NCI-H146 (cell line): ENCODE results near the gene SLC35A5.

Experiments used
- DNase-seq: peaks from one replicate; lab custom pipeline; 2025; lab: John Stamatoyannopoulos, UW

The SLC35A5 gene

DNA sequence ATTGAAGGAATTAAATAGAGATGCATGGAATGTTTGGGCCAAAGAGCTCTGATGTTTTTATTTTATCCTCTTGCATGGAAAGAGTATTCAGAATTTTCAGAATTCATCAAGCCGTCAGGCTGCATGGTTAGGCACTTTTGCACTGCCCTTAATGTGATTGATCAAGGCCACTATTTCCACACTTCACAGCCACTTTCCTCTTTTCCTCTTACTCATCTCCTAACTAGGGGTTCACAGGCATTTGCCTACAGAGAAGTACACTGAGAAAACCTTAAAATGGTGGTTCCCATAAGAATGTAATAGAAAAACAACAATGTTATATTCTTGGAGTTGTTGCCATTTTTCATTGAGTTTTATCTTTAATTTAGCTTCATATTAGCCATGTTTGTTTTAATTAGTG, 10.9 kb downstream of the SLC35A5 start:
- no peak for DNase-seq

DNA sequence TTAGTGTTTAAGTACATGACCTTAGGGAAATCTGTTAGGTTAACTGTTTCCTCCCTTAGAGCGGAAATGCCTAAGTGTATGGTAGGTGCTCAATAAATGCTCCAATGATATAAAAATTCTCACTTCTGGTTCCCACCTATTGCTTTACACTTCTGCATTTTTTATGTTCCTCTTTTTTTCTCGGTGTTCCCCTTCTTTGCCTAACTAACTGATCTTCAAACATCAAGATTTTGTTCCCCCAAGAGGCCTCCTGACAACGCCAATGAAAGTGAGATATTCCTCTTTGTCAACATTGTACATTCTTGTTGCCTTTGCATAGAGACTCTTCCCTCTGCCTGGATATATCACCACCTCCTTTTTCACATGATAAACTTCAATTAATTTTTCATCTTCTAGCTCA, 17.4 kb downstream of the SLC35A5 start:
- DNase-seq, result no peak

DNA sequence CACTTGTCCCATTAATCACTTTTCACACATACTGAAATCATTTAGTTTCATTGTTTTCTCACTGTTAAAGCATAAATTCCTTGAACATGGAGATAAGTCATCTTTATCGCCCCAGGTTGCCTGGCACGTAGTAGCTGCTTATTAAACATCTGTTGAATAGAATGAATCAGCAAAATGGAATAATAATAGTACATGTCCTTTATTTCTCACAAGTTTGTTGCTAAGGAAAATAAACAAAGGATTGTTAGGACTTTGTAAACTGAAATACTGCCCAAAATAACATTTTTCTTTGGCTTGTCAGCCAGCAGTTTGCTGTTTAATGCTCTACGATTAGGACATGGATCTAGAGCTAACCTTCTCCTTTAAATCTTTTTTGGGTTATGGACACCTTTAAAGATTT, 17.9 kb downstream of the SLC35A5 start:
- no peak for DNase-seq

DNA sequence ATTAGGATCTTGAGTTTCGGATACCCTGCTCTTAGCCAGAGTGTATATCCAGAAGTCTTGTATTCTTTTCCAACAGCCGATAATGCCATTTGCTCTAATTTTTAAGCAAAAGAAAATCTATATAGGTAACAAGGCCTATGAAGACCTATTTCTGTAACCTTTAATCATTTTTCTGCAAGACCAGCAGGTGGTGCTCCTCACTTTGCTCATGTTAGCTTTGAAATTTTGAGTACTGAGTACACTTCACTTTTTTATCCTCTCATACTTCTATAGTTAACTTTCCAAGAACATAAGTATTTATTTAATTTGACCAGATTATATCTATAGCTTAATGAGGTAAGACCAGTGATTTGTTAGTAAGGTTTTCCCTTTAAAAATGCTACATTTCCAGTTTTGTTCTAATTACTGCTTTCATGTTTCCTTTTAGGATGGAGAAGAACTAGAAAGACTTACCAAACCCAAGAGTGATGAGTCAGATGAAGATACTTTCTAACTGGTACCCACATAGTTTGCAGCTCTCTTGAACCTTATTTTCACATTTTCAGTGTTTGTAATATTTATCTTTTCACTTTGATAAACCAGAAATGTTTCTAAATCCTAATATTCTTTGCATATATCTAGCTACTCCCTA, 20.5 kb downstream of the SLC35A5 start:
- peak; percentile 60 for DNase-seq

DNA sequence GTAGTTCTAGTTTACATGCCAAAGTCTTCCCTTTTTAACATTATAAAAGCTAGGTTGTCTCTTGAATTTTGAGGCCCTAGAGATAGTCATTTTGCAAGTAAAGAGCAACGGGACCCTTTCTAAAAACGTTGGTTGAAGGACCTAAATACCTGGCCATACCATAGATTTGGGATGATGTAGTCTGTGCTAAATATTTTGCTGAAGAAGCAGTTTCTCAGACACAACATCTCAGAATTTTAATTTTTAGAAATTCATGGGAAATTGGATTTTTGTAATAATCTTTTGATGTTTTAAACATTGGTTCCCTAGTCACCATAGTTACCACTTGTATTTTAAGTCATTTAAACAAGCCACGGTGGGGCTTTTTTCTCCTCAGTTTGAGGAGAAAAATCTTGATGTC, 21.3 kb downstream of the SLC35A5 start:
- no peak for DNase-seq

DNA sequence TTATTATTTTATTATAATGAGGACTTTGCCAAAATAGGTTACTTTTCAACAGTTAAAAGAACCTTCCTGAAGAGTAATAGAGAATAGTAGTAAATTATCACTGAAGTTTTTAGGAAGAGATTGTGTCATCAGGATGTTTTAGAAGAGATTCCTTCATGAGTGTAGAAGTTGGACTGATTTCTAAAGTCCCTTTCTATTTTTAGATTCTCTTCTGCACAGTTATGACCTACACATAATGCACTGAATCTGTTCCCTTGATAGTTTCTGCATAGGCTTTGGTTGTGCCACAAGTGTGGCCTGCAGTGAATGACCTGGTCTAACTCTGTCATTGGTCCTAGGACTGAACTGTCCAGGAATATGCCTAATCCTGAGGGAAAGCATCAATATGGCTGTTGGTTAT, 23.9 kb downstream of the SLC35A5 start:
- DNase-seq, result no peak

DNA sequence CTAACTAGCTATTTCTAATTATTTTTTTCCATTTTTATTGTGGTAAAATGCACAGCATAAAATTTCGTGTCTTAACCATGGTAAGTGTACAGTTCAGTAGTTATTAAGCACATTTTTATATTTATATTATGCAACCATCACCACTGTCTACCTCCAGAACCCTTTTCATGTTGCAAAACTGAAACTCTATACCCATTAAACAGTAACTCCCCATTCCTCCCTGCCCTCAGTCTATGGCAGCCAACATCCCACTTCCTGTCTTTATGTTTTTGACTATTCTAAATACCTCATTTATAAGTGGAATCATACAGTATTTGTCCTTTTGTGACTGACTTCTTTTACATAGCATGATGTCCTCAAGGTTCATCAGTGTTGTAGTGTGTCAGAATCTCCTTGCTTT, 25.5 kb downstream of the SLC35A5 start:
- DNase-seq, result no peak

DNA sequence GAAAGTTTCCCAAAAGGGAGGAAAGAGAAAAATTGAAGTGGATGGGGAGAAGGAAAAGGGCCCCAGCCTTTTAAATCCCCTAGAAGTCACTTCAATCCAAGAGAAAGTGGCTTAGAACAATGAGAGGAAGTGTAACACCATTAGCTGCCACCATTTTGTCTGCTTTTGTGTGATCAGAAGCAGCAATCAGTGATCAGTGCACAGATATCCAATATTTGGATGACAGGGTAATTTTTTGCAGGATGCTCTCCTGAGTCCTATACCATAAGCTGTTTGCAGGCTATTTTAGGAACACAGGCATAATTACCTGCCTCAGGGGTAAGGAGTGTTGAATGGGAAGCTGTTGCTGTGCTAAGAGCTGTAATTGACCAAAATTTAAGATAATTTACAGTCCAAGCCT, 31.4 kb downstream of the SLC35A5 start:
- no peak for DNase-seq

DNA sequence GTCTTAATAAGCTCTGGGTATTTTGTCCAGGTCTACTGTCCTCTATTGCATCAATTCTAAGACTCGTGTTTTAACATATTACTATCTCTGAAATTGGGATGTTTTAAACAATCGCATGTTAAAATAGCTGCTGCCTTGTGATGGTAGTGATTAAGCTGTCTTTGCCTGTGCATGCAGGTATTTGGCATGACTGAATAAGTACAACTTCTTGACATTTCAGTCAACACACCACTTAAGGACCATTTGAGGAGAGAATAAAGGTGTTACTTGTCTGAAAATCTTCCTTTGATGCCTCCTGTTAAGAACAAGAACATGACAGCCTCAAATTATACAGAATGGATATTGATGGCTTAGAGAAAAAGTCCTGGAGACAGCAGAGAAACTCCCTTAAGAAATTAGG, 33.0 kb downstream of the SLC35A5 start:
- no peak for DNase-seq

DNA sequence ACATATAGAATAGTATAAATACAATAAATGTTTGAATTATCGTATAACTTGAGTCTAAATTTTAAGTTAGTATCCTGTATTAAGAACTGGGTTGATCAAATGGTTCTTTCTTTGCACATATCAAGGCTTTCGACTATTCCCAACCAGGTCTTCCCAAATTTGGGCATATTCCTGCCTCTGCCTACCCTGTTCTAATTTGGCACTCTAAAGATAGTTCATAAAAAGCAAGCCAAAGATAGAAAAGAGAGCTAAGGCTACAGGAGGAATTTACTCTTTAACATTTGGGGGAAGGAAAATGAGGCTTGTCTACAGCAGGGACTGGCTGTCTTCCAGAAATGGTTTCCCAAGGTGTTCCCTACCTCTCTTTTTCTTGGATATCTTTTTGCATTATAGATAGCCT, 36.1 kb downstream of the SLC35A5 start:
- no peak for DNase-seq

DNA sequence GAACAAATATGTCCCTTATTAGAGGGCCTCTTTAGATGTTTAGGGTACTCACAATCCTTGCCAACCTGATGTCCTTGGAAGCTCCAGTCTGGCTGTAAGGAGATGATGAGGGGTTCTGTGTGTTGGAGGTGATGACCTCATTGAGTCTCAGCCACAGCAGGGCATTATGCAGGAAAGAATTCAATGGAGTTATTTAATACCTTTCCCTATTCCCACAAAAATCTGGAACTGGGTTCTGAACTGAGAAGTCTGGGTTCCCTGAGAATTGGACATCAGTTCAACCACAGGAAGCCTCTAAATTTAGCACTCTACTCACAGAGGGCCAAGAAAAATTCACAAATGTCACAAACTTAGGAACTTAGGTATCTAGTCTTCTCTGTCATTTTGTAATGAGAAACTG, 36.9 kb downstream of the SLC35A5 start:
- DNase-seq, result no peak

DNA sequence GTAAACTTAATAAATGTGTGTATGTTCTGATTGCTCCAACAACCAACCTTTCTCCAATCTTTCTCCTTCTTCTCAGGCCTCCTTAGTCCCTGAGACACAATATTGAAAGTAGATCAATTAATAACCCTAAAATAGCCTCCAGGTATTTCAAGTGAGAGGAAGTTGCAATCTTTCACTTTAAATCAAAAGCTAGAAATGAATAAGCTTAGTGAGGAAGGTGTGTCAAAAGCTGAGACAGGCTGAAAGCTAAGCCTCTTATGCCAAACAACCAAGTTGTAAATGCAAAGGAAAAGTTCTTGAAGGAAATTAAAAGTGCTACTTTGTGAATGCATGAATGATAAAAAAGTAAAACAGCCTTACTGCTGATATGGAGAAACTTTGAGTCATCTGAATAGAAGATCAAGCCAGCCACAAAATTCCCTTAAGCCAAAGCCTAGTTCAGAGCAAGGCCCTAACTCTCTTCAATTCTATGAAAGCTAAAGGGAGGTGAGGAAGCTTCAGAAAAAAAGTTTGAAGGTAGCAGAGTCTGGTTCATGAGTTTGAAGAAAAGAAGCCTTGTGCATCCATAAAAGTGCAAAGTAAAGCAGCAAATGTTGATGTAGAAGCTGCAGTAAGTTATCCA, 40.5 kb downstream of the SLC35A5 start:
- DNase-seq, result no peak

DNA sequence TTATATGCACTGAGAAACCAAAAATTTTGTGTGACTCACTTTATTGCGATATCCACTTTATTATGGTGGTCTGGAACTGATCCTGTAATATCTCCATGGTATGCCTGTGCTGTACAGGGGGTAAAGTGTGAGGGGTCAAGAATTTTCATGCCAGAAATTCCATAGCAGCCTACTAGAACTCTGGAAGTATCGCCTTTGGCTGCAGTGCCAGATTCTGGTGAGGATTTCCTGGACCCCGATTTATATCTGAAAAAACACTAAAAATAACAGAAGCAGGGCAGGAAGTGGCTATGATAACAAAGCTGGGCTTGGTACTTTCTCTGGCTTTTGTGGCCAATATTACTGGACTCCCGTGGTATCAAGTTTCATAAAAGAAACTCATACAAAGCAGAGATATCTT, 42.7 kb downstream of the SLC35A5 start:
- peak; percentile 41 for DNase-seq

DNA sequence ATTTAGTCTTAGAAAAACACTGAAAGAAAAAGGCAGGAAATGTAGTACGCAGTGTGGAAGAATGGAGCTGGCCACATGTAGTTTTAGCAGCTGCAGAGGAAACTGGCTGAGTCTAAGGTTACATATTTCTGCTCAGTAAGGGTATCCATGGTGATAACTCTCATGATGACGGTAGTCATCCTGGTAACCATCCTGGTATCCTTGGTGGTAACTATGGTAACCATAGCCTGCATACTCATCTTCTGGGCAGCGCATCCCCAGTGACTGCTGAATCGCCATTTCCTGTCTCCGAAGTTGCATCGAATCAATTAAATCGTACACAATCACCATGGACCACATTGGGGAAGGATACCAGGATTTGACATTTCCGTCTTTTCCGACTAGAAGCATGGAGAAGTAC, 43.4 kb downstream of the SLC35A5 start:
- peak; percentile 98 for DNase-seq

DNA sequence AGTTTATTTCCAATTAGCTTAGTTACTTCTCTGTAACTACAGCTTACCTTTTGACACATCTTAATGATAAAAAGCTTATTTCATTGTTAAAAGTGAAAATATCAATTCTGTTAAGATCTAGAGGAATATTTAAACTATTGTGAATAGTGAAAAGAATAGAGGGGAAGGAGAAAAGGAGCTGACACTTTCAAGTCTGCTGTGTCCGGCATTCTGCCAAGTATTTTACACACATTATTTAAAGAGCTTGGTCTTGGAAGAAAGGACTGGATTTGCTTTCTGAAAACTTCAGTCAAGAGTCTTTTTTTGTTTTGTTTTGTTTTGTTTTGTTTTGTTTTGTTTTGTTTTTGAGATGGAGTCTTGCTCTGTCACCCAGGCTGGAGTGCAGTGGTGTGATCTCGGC, 44.3 kb downstream of the SLC35A5 start:
- DNase-seq, result no peak

DNA sequence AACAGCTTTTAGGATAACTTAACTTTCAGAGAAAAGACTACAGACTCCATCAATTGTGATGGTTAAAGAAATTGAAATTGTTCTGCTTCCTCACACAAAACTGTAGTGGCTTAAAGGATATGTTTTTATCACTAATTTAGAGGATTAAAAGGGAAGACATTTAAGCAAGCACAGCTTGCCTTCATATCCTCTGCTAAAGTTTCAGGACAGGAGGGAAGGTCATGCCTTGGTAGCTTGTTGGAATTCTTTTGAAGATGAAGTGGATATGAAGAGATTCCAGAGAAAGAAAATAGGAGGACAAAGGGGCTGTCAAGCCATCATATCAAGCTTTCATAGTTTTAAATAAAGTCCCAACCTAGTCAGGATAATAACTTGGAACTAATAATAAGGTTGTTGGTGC, 46.0 kb downstream of the SLC35A5 start:
- DNase-seq, result no peak

DNA sequence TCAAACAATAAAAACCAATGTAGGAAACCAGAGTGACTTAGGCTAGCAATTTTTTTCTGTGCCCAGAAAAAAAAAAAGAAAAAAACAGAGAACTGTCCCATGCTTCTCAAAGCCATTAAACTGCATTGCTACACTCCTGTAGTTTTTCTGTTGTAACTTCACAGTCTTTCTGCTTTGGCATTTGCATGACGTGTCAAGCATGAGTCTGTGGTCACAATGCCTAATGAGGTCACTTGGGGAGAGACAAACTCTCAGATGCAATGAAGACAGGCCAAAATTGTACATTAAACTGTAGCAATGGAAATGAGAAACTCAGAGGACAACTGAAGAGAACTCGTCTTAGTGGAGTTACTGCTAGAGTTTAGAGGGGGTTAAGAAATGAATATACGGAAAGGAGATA, 48.3 kb downstream of the SLC35A5 start:
- no peak for DNase-seq

DNA sequence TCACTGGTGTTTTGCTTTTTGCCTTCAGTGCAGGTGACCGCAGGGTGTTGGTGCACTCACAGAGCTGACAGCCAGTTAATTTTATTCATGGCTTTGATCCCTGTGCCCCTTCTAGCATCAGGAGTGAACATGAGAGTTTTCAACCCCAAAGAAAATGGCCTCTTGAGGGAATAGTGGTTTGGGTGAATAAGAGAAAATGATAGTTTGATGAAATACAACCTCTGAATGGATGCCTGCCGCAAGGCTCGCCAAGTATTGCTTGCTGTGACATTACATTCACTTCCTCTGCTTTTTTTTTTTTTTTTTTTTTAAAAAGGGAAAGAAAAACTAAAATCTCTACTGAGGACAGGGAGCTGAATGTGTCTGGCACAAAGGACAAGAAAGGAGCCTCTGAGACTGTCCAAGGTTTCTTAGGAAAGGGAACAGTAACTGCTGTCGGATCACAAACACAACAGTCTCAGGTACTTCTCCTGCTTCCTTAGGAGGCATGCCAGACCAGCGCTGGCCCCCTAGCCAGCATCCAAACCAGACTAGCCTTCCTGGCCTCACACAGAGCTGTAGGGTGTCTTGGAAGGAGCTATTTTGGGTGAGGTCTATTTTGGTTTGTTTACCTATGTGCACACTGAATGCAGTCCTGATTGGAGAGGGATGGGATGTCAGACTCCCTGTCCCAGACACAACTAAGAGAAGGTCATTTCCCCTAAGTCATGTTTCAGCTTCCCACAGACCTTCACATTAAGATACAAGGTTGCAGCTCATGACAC, 50.1 kb downstream of the SLC35A5 start:
- DNase-seq, result no peak

DNA sequence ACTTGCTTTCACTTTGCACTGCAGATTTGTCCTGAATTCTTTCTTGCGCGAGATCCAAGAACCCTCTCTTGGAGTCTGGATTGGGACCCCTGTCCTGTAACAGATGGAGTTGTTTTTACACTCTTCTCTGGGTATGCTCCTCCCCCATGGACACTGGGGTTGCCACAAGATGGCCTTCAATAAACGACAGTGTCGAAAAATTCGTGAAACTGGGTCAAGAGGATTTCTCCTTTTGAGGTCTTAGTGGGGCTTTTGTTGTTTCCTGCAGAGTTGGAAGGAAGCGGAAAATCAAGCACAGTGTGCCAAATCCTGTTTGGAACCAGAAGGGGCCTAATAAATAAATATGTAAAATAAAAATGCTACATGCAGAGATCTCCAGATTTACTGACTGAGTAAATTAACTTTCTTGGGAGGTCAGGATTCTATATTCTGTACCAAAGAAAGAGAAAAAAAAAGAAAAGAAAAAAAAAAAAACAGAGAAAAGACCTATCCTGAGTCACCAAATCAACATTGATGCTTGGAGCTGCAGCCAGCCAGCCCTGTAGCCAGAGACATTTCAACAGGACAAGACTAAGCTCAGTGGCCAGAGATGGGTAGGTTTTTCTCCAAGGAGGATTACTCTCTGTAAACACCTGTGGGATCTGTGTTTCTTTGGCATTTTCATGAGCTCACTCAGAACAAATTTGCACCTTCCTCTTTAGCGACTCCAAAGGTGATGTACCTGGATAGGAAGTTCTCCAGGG, 54.3 kb downstream of the SLC35A5 start:
- DNase-seq, result no peak

DNA sequence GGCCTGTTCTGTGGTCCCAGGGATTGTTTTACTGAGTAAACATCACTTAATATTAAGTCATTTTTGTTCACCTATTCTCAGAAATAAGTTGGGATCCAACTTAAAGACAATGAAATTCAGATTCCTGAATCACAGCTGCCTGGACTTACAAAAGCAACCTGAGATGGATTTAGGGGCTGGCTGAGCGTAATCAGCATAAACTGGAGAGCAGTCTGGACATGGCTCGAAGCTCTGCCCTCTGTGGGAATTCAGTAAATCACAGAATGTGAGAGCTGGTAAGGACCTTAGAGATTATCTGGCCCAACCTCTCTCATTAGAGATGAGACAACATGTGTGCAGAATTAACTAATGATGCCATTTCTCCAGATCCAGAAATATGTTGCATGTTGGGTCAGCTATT, 55.4 kb downstream of the SLC35A5 start:
- no peak for DNase-seq

DNA sequence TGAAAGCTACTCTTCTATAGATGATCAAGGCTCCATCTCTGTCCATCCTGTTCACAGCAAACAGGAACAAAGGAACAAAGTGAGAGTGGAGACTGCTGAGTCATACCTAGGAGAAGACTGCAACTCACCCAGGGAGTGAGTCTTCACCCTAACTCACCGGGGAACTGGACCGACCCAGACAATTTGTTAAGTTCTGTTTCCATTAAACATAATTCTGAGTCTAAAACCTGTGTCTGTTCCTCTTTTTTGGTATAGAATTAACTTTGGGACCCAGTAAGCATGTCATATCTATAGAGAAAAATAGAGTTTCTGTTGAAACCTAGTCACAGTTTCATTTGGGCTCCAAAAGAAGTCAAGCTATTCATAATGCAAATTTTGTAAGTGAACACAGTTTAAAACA, 57.5 kb downstream of the SLC35A5 start:
- no peak for DNase-seq

DNA sequence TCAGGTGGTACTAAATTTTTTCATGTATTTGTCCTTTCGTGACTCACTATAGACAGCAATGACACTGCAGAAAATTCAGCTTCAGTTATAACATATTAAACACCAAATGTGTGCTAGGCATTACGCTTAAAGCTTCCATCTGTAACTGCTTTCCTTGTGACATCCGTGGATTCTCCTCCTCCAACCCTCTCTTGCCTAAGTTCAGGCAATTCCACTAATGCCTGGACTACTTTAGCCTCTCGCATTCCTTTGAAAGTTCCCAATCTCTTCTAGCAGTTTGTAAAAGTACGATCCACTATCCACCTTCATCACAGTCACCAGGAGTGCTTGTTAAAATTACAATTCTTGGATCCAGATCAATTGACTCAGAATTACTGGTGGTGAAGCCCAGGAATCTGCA, 61.4 kb downstream of the SLC35A5 start:
- no peak for DNase-seq

DNA sequence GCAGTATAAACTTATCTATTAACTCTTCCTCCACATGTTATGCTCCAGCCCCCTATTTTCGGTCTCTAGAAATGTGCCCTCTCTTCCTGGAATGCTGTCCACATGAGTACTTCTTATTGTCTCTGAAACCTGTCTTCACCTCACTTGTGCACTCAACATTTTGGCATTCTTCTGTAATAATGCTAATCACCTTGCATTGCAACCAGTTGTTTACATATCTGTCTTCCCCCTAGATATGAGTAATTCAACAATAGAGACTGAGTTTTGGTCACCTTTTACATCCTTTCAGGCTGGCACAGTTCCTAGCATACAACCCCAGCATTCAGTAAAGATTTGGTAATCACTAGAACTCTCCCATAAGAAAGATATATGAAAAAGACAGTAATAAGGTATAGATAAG, 61.9 kb downstream of the SLC35A5 start:
- no peak for DNase-seq
